GM12872 (cell line): ENCODE measurements around the gene FLVCR2.

ENCODE experiments used
- TF ChIP-seq, protein P1 (sequence below): IDR thresholded peaks from 3 replicates; pipeline ENCODE4 v1.5.1; 2011; ENCODE audit warnings: low read depth, mild to moderate bottlenecking, low read length, moderate library complexity; ENCODE audit not compliant: insufficient read depth

Gene FLVCR2

DNA sequence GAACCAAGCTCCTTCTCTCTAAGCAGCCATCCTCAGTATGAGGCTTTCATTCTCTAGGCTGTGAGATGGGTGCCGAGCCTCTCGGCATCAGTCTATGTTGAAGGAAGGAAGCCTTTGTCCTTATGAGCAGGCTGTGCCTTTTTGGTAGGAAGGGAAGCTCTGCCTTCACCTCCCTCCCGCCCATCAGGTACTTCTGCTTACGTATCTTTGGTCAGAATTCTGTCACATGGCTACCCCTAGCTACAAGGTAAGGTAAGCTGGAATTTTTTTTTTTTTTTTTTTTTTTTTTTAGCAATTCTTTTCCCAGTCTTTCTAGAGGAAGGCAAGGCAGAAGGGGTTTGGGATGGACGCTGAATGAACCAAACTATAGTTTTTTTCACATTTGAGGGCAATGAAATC, 39.3 kb upstream of the FLVCR2 start:
- TF ChIP-seq, protein P1, sequence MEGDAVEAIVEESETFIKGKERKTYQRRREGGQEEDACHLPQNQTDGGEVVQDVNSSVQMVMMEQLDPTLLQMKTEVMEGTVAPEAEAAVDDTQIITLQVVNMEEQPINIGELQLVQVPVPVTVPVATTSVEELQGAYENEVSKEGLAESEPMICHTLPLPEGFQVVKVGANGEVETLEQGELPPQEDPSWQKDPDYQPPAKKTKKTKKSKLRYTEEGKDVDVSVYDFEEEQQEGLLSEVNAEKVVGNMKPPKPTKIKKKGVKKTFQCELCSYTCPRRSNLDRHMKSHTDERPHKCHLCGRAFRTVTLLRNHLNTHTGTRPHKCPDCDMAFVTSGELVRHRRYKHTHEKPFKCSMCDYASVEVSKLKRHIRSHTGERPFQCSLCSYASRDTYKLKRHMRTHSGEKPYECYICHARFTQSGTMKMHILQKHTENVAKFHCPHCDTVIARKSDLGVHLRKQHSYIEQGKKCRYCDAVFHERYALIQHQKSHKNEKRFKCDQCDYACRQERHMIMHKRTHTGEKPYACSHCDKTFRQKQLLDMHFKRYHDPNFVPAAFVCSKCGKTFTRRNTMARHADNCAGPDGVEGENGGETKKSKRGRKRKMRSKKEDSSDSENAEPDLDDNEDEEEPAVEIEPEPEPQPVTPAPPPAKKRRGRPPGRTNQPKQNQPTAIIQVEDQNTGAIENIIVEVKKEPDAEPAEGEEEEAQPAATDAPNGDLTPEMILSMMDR = no peak

GRCh38 chr14:75539561-75540478, 38.6 kb upstream of the FLVCR2 start:
- TF ChIP-seq, protein P1 = no peak

DNA sequence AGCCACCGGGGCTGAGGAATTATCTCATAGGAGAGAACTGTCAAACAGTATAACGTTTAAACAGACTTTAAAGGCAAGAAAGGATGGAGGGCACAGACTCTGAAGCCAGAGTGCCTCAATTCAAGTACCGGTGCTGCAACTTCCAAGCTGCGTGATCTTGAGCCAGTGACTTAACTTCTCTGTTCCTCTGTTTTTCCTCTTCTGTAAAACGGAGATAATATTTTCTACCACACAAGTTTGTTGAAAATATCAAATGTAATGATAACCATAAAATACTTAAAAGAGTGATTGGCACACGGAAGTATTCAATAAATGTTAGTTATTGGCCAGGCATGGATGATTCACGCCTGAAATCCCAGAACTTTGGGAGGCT, 38.0 kb upstream of the FLVCR2 start:
- TF ChIP-seq, protein P1 = no peak

GRCh38 chr14:75542588-75543091, 35.8 kb upstream of the FLVCR2 start:
- TF ChIP-seq, protein P1 = no peak

- TF ChIP-seq, protein P1 = no peak
Observed at GRCh38 chr14:75543253-75543652, 35.2 kb upstream of the FLVCR2 start.

- TF ChIP-seq, protein P1 = no peak
Observed at GRCh38 chr14:75543786-75544185, 34.6 kb upstream of the FLVCR2 start.

DNA sequence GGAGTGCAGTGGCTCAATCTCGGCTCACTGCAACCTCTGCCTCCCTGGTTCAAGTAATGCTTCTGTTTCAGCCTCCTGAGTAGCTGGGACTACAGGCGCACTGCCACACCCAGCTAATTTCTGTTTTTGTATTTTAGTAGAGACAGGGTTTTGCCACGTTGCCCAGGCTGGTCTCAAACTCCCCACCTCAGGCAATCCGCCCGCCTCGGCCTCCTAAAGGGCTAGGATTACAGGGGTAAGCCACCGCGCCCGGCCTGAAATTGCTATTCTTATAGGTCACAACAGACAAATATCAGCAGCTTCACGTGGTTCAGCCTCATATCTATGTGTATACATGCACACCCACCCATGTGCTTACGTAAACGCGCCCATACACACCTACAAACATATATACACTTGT, 32.5 kb upstream of the FLVCR2 start:
- TF ChIP-seq, protein P1 = no peak
